Testis (tissue), 3 donors: ENCODE measurements around the gene C1orf21. TPM values are rescaled to one million over a fixed set of nuclear protein-coding genes. Genes with fewer than 3 reads are reported as not detected.

Experiments used
- DNase-seq: peaks from one replicate; pipeline ENCODE4 v3.0.0-alpha.2; 2019
- H3K27ac ChIP-seq, 2 donors: fragments of 200-600 bp; sonication (generic); one replicate each; pipeline ENCODE4 v1.5.1; 2019
- H3K27me3 ChIP-seq: fragments of 200-600 bp; sonication (generic); one replicate; pipeline ENCODE4 v1.5.1; 2019
- H3K36me3 ChIP-seq: fragments of 200-600 bp; sonication (generic); one replicate; pipeline ENCODE4 v1.5.1; 2017; ENCODE audit warnings: low read depth; ENCODE audit errors: missing control alignments
- H3K4me1 ChIP-seq: fragments of 200-600 bp; sonication (generic); one replicate; pipeline ENCODE4 v1.5.1; 2019
- H3K4me3 ChIP-seq, 2 donors: fragments of 200-600 bp; sonication (generic); one replicate each; pipeline ENCODE4 v1.5.1; 2017 to 2019
- H3K9me3 ChIP-seq: fragments of 200-600 bp; sonication (generic); one replicate; pipeline ENCODE4 v1.5.1; 2017
- POLR2A ChIP-seq: fragments of 450-650 bp; IDR thresholded peaks from one replicate; pipeline ENCODE4 v1.6.1; 2017; ENCODE audit warnings: antibody characterized with exemption, mild to moderate bottlenecking, moderate library complexity
- WGBS, 2 donors: methylation state at CpG; one replicate each; pipeline ENCODE4 v1.1.5; 2018; 5-methylcytosine and 5-hydroxymethylcytosine counted together
- intact Hi-C: fragments of 100-400 bp; cut with DNase I; formaldehyde crosslinking; loops from one replicate; pipeline ENCODE4 v1.15.1; 2023; ENCODE audit warnings: low total_unique reads
- polyA plus RNA-seq: library from polyadenylated mRNA; stranded (reverse); fragments of 350-450 nt; fragmentation: Illumina TruSeq; extraction: RNeasy Lipid Tissue Mini Kit (QIAGEN cat#74804); gene quantifications from one replicate; pipeline ENCODE4 v1.2.3, GENCODE V29; 2014; ENCODE audit warnings: low read depth, low replicate concordance; ENCODE audit not compliant: insufficient read depth
- total RNA-seq, 2 donors: library from RNA; depleted of rRNA; stranded (reverse); fragments of >200 nt; gene quantifications; one replicate each; pipeline ENCODE4 v1.2.3, GENCODE V29; 2016
- TF ChIP-seq, protein P1 (sequence below), 3 experiments: fragments of 450-650 bp in 2 of 3; fragments of 200-600 bp in 1 of 3; sonication (generic) in 1 of 3; IDR thresholded peaks; one replicate each; pipeline ENCODE4 v1.5.1; 2016 to 2019; ENCODE audit warnings: antibody characterized with exemption in 3 of 3, mild to moderate bottlenecking in 2 of 3, moderate library complexity in 1 of 3

C1orf21 gene
- total and polyA plus RNA-seq, 3 donors from 2014 or later = 13.9 to 17.2 (median 16.0) TPM

DNA sequence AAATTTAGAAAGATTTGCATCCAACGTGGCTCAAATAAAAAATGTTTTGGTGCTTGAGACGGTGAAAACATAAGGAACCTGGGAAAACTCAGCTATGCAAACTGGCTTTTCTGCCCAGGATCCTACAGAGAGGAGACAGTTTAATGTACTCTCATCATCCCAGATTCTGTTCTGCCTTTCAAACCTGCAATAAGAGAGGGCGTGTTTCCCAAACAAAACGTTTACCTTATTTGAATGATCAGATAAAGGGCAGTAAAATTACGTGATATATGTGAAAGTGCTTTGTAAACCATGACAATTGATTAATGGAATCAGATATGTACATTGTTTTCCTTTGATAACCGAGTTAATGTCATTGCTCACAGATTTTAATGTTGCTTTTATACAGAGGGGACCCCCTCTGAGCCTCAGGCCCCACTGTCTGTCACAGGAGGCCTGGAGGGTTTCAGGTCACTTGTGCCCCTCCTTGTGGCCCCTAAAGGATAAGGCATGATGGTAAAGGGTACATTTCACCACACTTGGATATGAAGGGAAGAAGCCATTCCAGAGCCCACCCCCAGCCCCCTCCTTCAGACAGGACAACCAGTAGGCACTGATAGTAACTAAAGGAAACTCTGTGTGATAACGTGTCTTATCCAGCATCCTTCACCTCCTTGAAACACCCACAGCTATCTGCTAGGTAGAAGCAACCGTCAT lies 210.3 kb downstream of the C1orf21 start:
- WGBS, 2 donors = 79 to 80% methylated on average over 8 of the region's 8 CpGs
- no peak for DNase-seq
- H3K9me3 ChIP-seq = no peaks in the 10 kb centered on the region
- no peak overlapping the region for H3K4me3 ChIP-seq
- peak overlapping the region in 1 of 2 donors; percentile 27 for H3K27ac ChIP-seq
- peaks cover 15% of the 10 kb centered on the region for H3K4me1 ChIP-seq
- TF ChIP-seq, protein P1, sequence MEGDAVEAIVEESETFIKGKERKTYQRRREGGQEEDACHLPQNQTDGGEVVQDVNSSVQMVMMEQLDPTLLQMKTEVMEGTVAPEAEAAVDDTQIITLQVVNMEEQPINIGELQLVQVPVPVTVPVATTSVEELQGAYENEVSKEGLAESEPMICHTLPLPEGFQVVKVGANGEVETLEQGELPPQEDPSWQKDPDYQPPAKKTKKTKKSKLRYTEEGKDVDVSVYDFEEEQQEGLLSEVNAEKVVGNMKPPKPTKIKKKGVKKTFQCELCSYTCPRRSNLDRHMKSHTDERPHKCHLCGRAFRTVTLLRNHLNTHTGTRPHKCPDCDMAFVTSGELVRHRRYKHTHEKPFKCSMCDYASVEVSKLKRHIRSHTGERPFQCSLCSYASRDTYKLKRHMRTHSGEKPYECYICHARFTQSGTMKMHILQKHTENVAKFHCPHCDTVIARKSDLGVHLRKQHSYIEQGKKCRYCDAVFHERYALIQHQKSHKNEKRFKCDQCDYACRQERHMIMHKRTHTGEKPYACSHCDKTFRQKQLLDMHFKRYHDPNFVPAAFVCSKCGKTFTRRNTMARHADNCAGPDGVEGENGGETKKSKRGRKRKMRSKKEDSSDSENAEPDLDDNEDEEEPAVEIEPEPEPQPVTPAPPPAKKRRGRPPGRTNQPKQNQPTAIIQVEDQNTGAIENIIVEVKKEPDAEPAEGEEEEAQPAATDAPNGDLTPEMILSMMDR (IDR thresholded peaks at IDR 0.05) = no peak
- TF ChIP-seq POLR2A = no peak
- H3K27me3 ChIP-seq = no peaks in the 10 kb centered on the region
- intact Hi-C loops = no loop called here
- no peaks in the 10 kb centered on the region for H3K36me3 ChIP-seq

DNA sequence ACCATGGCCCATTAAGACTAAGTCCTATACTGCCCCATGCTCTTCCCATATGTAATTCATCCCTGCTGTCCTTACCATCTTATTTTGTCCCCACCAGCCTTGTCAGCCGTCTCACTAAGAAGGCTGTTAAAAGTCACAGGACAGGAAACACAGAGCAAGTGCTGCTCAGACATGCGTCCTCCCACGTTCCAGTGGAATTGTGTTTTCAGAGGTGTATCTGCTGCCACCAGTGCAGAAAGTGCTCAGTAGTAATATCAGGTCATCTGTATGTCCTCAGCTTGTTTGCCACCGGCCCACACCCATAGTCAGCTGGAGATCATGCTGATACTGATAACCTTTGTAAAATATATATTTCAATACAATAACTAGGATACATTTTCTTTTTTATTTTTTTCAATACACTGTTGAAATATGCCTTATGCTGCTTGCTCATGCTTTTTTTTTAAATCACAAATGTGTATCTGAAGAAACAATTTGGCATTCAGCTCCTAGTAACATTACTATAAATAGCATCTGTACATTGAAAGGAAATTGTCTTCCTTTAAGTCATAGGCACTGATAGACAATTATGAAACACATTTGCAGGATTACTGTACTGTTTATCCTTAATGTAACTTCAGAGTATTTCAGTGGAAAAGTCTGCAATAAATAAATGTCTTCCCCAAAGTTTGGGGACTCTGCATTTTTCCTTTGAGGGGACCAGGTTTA lies 211.0 kb downstream of the C1orf21 start:
- Histone ChIP-seq H3K9me3 (no peaks in the 10 kb centered on the region), H3K4me1 (peaks cover 14% of the 10 kb centered on the region), H3K27ac (no peak overlapping the region), H3K36me3 (no peaks in the 10 kb centered on the region), H3K4me3 (no peak overlapping the region), H3K27me3 (no peaks in the 10 kb centered on the region)
- no peak for TF ChIP-seq POLR2A
- TF ChIP-seq, protein P1 (IDR thresholded peaks at IDR 0.05) = no peak
- intact Hi-C loops = no loop called here
- WGBS, 2 donors = 62 to 73% methylated on average over 4 of the region's 4 CpGs
- no peak for DNase-seq

DNA sequence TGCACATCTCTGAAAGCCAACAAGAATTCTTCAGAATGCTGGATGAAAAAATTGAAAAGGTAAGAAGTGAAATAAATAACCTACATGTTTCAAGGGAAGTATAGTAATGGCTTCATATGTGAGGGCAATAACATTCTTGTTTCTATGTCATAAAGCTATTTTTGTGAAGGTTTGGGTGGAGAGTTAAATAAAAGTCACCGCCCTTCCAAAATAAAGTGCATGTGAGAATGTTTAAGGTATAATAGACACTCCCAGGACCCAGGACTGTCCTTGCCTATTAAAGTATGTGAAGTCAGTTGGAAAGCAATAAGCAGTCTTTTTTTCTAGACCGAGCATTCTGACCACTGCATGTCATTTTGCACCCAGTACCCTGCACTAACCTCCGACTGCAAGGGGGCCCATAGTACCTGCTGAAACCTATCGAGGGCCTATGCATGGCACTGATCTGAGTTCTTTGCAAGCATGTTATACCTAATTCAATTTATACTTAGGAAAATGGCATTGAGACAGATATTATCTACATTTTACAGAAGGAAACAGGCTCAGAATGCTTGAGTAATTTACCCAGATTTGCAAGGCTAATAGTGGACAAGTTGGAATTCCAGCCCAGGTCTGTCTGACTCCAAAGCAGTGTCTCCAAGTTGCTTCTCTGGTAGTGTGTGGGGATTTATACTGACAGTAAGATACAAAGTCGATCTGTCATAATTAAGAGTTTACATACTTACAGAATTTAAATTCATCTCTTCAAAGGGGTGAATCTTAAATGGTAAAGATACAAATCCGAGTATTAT lies 211.8 kb downstream of the C1orf21 start:
- WGBS, 2 donors = 93 to 95% methylated on average over 6 of the region's 6 CpGs
- no peaks in the 10 kb centered on the region for H3K9me3 ChIP-seq
- no peak for DNase-seq

DNA sequence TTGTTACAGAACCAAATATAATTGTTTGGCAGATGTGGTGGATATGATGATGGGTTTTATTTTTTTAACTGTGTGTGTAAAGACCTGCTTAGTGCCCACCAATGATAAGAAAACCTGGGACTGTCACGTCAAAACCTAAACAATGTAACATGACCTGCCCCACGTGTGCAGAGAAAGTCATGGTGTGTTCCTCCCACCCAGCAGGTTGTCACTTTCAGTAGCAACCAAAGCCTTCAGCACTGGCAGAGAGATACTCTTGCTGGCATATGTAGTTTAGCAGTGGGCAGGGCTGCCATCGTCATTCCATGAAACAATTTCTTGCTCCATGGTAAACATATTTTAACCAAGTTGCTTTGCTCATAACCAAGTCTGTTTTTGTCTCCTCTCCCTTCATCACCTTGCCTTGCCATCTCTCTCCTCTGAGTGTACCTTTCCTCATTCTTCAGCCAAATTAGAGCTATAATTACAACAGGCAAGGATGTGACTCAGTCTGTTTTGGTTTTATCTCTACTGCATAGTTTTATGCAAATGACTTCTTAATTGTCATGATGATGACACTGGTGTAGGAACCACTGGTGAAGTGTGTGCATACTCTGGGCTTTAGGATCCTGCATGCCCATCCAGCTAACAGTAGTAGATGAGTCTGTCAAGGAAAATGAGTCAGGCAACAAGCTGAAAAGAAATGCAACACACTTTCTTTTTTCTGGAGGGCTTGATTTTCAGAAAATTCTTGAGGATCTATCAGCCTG lies 217.5 kb downstream of the C1orf21 start:
- intact Hi-C loops = no loop called here
- 64 to 98% methylated on average over 3 of the region's 3 CpGs for WGBS, 2 donors

More for the DNA sequence above, 211.8 kb downstream of the C1orf21 start:
- no peaks in the 10 kb centered on the region for H3K36me3 ChIP-seq
- peaks cover 6% of the 10 kb centered on the region for H3K4me1 ChIP-seq
- intact Hi-C loops = no loop called here
- H3K27ac ChIP-seq = no peak overlapping the region
- H3K4me3 ChIP-seq = no peak overlapping the region
- H3K27me3 ChIP-seq = no peaks in the 10 kb centered on the region
- TF ChIP-seq, protein P1 (IDR thresholded peaks at IDR 0.05) = no peak
- TF ChIP-seq POLR2A = no peak

More for the DNA sequence above, 217.5 kb downstream of the C1orf21 start:
- TF ChIP-seq, protein P1 (IDR thresholded peaks at IDR 0.05) = no peak
- no peak for TF ChIP-seq POLR2A
- no peaks in the 10 kb centered on the region for H3K27me3 ChIP-seq
- peaks cover 4% of the 10 kb centered on the region for H3K4me1 ChIP-seq
- no peak overlapping the region for H3K27ac ChIP-seq
- H3K4me3 ChIP-seq = no peak overlapping the region
- H3K36me3 ChIP-seq = no peaks in the 10 kb centered on the region
- H3K9me3 ChIP-seq = no peaks in the 10 kb centered on the region
- no peak for DNase-seq
